Fibroblast of pulmonary artery (primary cell): Measurements from ENCODE around the gene TJAP1.
"Not testable (repeated sequence)": the region's sequence is repeated elsewhere in the genome, so short reads cannot be mapped to it uniquely, and the experiment has no call there.

Experiments
- DNase-seq: peaks from one replicate; pipeline ENCODE4 v3.0.0-alpha.2; 2010; ENCODE audit warnings: low read depth
- H3K4me3 ChIP-seq: replicated peaks from 2 replicates; pipeline ENCODE4 v1.5.1; 2011; ENCODE audit warnings: low read depth, mild to moderate bottlenecking, control low read depth, low read length, moderate library complexity
- TF ChIP-seq, protein P1 (sequence below): IDR thresholded peaks from 2 replicates; pipeline ENCODE4 v1.5.1; 2011; ENCODE audit warnings: mild to moderate bottlenecking, control low read depth, low read length, inconsistent platforms; ENCODE audit errors: missing control alignments

The TJAP1 gene

DNA sequence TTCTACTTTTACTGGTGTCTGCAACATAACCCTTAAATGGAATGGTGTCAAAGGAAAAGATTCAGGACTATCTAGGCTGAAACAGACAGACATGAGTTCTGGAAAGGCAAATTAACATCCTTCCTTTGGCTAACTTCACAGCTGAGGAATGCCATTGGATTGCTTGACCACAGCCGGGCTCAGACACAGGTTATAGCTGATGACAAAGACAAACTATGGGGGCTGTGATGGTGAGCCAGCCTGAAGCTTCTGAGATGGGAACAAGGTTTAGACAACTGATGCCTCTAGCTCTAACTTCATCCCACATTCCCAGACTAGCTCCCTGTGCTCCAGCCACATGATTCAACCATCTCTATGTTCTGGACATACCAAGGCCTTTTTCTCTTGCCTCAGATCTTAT lies 54.8 kb downstream of the TJAP1 start:
- no peak overlapping the region for H3K4me3 ChIP-seq
- DNase-seq = no peak
- TF ChIP-seq, protein P1, sequence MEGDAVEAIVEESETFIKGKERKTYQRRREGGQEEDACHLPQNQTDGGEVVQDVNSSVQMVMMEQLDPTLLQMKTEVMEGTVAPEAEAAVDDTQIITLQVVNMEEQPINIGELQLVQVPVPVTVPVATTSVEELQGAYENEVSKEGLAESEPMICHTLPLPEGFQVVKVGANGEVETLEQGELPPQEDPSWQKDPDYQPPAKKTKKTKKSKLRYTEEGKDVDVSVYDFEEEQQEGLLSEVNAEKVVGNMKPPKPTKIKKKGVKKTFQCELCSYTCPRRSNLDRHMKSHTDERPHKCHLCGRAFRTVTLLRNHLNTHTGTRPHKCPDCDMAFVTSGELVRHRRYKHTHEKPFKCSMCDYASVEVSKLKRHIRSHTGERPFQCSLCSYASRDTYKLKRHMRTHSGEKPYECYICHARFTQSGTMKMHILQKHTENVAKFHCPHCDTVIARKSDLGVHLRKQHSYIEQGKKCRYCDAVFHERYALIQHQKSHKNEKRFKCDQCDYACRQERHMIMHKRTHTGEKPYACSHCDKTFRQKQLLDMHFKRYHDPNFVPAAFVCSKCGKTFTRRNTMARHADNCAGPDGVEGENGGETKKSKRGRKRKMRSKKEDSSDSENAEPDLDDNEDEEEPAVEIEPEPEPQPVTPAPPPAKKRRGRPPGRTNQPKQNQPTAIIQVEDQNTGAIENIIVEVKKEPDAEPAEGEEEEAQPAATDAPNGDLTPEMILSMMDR = no peak

DNA sequence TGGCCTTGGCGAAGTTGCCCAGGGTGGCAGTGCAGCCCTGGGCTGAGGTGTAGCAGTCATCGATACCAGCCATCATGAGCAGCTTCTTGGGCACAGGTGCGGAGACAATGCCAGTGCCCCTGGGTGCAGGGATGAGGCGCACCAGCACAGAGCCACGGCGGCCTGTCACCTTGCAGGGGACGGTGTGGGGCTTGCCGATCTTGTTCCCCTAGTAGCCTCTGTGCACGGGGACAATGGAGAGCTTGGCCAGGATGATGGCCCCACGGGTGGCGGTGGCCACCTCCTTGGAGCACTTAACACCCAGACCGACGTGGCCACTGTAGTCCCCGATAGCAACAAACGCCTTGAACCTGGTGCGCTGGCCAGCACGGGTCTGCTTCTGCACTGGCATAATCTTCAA lies 61.6 kb downstream of the TJAP1 start:
- not testable (repeated sequence) for DNase-seq, H3K4me3 ChIP-seq

DNA sequence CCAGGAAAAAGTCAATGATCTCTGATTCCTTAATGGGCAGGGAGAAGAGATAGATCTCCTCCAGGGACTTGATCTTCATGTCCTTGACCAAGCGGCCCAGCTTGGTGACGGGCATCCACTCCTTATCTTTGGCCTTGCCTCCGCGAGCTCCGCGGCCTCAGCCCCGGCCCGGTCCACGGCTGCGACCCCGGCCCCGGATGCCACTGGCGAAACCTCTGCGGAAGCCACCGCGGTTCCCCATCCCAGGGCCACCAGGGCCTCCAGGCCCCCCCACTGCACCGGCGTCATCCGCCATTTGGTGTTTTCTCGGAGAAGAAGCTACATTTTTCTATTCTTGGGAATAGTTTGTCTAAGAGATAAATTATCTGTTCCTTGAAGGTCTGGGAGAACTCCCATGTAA lies 62.0 kb downstream of the TJAP1 start:
- not testable (repeated sequence) for H3K4me3 ChIP-seq, DNase-seq

DNA sequence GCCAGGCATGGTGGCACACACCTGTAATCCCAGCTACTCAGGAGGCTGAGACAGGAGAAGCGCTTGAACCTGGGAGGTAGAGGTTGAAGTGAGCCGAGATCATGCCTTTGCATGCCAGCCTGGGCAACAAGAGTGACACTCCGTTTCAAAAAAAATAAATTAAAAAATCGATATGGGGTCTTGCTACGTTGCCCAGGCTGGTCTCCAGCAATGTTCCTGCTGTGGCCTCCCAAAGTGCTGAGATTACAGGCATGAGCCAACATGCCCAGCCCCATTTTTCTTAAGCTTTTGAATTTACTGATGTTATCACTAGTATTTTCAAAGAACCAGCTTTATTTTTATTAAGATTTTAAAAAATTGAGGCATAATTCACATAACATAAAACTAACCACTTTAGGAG lies 63.1 kb downstream of the TJAP1 start:
- no peak for DNase-seq
- TF ChIP-seq, protein P1 = no peak
- no peak overlapping the region for H3K4me3 ChIP-seq

DNA sequence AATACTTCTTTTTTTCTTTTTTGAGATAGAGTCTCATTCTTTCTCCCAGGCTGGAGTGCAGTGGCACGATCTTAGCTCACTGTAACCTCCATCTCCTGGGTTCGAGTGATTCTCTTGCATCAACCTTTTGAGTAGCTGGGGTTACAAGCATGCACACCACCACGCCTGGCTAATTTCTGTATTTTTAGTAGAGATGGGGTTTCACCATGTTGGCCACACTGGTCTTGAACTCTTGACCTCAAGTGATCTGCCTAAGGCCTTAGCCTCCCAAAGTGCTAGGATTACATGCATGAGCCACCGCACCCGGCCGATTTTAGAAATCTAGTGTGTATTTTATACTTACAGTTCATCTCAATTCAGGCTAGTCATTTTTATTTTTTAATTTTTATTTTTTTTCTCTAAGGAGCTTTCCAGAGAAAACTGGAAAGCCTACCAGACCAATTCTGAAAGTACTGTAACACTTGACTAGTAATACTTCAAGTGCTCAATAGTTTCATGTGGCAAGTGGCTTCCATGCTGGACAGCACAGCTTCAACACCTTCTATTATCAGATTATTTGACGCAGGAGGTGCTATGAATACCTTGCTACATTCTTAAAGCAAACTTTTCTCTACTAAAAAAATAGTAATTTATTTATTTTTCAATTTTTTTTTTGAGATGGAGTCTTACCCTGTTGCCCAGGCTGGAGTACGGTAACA lies 64.6 kb downstream of the TJAP1 start:
- TF ChIP-seq, protein P1 = no peak
- no peak overlapping the region for H3K4me3 ChIP-seq
- DNase-seq = no peak

DNA sequence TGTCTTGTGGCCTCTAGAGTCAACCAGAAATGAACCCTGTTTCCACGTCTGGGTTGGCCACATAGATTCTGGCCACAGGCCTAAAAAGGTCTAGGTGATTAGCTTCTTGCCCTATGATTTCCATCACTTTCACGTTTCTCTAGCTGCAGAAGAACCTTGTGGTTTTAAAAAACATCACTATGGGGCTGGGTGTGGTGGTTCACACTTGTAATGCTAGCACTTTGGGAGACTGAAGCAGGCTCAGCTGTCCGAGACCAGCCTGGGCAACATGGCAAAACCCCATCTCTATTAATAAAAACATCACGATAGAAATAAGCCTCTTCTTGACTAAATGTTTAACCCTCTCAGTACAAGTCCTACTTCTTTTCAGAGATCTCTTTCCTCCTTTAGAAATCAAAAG lies 67.1 kb downstream of the TJAP1 start:
- no peak overlapping the region for H3K4me3 ChIP-seq
- no peak for DNase-seq
- TF ChIP-seq, protein P1 = no peak

DNA sequence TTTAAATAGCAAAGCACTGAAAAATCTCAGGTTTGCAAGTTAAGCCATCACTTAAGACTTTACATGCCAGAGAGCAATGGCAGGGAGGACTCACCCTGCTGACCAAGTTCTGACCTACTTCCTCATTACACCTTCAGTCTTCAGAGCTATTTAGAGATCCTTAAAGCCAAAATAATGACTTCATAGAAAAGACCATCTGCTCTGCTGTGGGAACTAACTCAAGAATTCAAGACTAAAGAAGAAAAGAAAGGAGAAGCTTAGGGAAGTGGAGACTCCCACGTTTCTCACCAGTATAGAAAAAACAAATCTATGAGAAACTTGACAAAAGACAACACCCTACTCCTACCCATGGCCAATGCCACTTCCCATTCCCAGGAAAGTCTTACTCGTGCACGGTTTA lies 69.9 kb downstream of the TJAP1 start:
- H3K4me3 ChIP-seq = no peak overlapping the region
- TF ChIP-seq, protein P1 = no peak
- no peak for DNase-seq
